ENCODE measurements around the gene INTS14. TPM values are rescaled to one million over a fixed set of nuclear protein-coding genes. Genes with fewer than 3 reads are reported as not detected.

The INTS14 gene
- polyA plus RNA-seq, 3 donors from 2014 or later = 16.4 to 30.5 (median 18.6) TPM

- Mint-ChIP-seq H3K36me3 (peaks cover 17 to 55% (median 27%) of the 10 kb centered on the region in 3 donors), H3K27me3 (ENCODE audit: low read depth in 3 of 3) (peaks cover 0 to 4% (median 2%) of the 10 kb centered on the region in 3 donors), H3K4me3 (peak overlapping the region in 4 of 5 donors; percentile 18 to 49 (median 36)), H3K27ac (peak overlapping the region; percentile 76 to 93 (median 87)), H3K4me1 (peaks cover 19 to 29% of the 10 kb centered on the region in 2 donors), H3K9me3 (no peaks in the 10 kb centered on the region)
- no peak for DNase-seq
Measured at GRCh38 chr15:65584241-65584640, 26.7 kb downstream of the INTS14 start.

GRCh38 chr15:65583701-65584100, 27.2 kb downstream of the INTS14 start:
- no peaks in the 10 kb centered on the region for H3K9me3 Mint-ChIP-seq
- H3K27ac Mint-ChIP-seq = peak overlapping the region; percentile 76 to 93 (median 87)
- peaks cover 17 to 58% (median 27%) of the 10 kb centered on the region in 3 donors for H3K36me3 Mint-ChIP-seq
- DNase-seq = peak; percentile 49 to 63 (median 56)
- H3K4me3 Mint-ChIP-seq = peak overlapping the region; percentile 18 to 49 (median 39)
- peaks cover 0 to 4% (median 2%) of the 10 kb centered on the region in 3 donors for H3K27me3 Mint-ChIP-seq (ENCODE audit: low read depth in 3 of 3)
- H3K4me1 Mint-ChIP-seq = peaks cover 19 to 29% of the 10 kb centered on the region in 2 donors

GRCh38 chr15:65580287-65580686, 30.6 kb downstream of the INTS14 start:
- Mint-ChIP-seq H3K9me3 (no peaks in the 10 kb centered on the region), H3K36me3 (peaks cover 16 to 57% (median 20%) of the 10 kb centered on the region in 3 donors), H3K4me3 (no peak overlapping the region), H3K4me1 (peaks cover 19 to 29% of the 10 kb centered on the region in 2 donors), H3K27ac (peak overlapping the region in 1 of 6 donors; percentile 24), H3K27me3 (ENCODE audit: low read depth in 3 of 3) (peaks cover 0 to 4% (median 2%) of the 10 kb centered on the region in 3 donors)
- no peak for DNase-seq

GRCh38 chr15:65579762-65580161, 31.2 kb downstream of the INTS14 start:
- H3K9me3 Mint-ChIP-seq = no peaks in the 10 kb centered on the region

GRCh38 chr15:65578904-65579728, 31.8 kb downstream of the INTS14 start:
- H3K27ac Mint-ChIP-seq = peak overlapping the region in 3 of 6 donors; percentile 11 to 53 (median 34)
- no peak for DNase-seq
- H3K36me3 Mint-ChIP-seq = peaks cover 16 to 56% (median 20%) of the 10 kb centered on the region in 3 donors
- H3K4me3 Mint-ChIP-seq = no peak overlapping the region
- H3K27me3 Mint-ChIP-seq (ENCODE audit: low read depth in 3 of 3) = peaks cover 0 to 4% (median 2%) of the 10 kb centered on the region in 3 donors
- H3K4me1 Mint-ChIP-seq = peaks cover 12 to 21% of the 10 kb centered on the region in 2 donors
- H3K9me3 Mint-ChIP-seq = no peaks in the 10 kb centered on the region

More at GRCh38 chr15:65579762-65580161, 31.2 kb downstream of the INTS14 start:
- peaks cover 0 to 4% (median 2%) of the 10 kb centered on the region in 3 donors for H3K27me3 Mint-ChIP-seq (ENCODE audit: low read depth in 3 of 3)
- H3K36me3 Mint-ChIP-seq = peaks cover 16 to 57% (median 20%) of the 10 kb centered on the region in 3 donors
- H3K4me1 Mint-ChIP-seq = peaks cover 18 to 28% of the 10 kb centered on the region in 2 donors
- no peak overlapping the region for H3K4me3 Mint-ChIP-seq
- H3K27ac Mint-ChIP-seq = peak overlapping the region in 1 of 6 donors; percentile 59
- DNase-seq = no peak

GRCh38 chr15:65577129-65577996, 33.6 kb downstream of the INTS14 start:
- H3K27ac Mint-ChIP-seq = peak overlapping the region in 5 of 6 donors; percentile 18 to 45 (median 40)
- H3K9me3 Mint-ChIP-seq = no peaks in the 10 kb centered on the region

GRCh38 chr15:65576664-65577063, 34.3 kb downstream of the INTS14 start:
- Mint-ChIP-seq H3K4me1 (no peaks in the 10 kb centered on the region), H3K36me3 (peaks cover 5 to 37% (median 6%) of the 10 kb centered on the region in 3 donors), H3K9me3 (no peaks in the 10 kb centered on the region), H3K4me3 (no peak overlapping the region), H3K27me3 (ENCODE audit: low read depth in 3 of 3) (no peaks in the 10 kb centered on the region), H3K27ac (peak overlapping the region in 2 of 6 donors; percentile 18 to 40)
- DNase-seq = no peak

More at GRCh38 chr15:65577129-65577996, 33.6 kb downstream of the INTS14 start:
- H3K4me3 Mint-ChIP-seq = no peak overlapping the region
- no peak for DNase-seq
- no peaks in the 10 kb centered on the region for H3K27me3 Mint-ChIP-seq (ENCODE audit: low read depth in 3 of 3)
- peaks cover 0 to 4% of the 10 kb centered on the region in 2 donors for H3K4me1 Mint-ChIP-seq
- peaks cover 12 to 44% (median 13%) of the 10 kb centered on the region in 3 donors for H3K36me3 Mint-ChIP-seq

GRCh38 chr15:65571971-65572370, 39.0 kb downstream of the INTS14 start:
- peaks cover 0 to 1% (median 0%) of the 10 kb centered on the region in 3 donors for H3K27me3 Mint-ChIP-seq (ENCODE audit: low read depth in 3 of 3)
- H3K36me3 Mint-ChIP-seq = peaks cover 4 to 17% (median 16%) of the 10 kb centered on the region in 3 donors
- no peak overlapping the region for H3K4me3 Mint-ChIP-seq
- no peak overlapping the region for H3K27ac Mint-ChIP-seq
- H3K4me1 Mint-ChIP-seq = no peaks in the 10 kb centered on the region
- H3K9me3 Mint-ChIP-seq = no peaks in the 10 kb centered on the region
- DNase-seq = no peak

GRCh38 chr15:65569728-65570127, 41.2 kb downstream of the INTS14 start:
- Mint-ChIP-seq H3K36me3 (peaks cover 7 to 22% (median 21%) of the 10 kb centered on the region in 3 donors), H3K4me3 (no peak overlapping the region), H3K9me3 (no peaks in the 10 kb centered on the region), H3K4me1 (no peaks in the 10 kb centered on the region), H3K27me3 (ENCODE audit: low read depth in 3 of 3) (peaks cover 0 to 1% (median 0%) of the 10 kb centered on the region in 3 donors), H3K27ac (no peak overlapping the region)
- no peak for DNase-seq

GRCh38 chr15:65561934-65562333, 49.0 kb downstream of the INTS14 start:
- Mint-ChIP-seq H3K36me3 (peaks cover 21 to 40% (median 24%) of the 10 kb centered on the region in 3 donors), H3K27me3 (ENCODE audit: low read depth in 3 of 3) (peaks cover 0 to 3% (median 2%) of the 10 kb centered on the region in 3 donors), H3K4me1 (no peaks in the 10 kb centered on the region), H3K4me3 (no peak overlapping the region), H3K9me3 (no peaks in the 10 kb centered on the region), H3K27ac (peak overlapping the region in 1 of 6 donors; percentile 7)
- DNase-seq = no peak

- Mint-ChIP-seq H3K4me1 (no peaks in the 10 kb centered on the region), H3K4me3 (no peak overlapping the region), H3K27me3 (ENCODE audit: low read depth in 3 of 3) (peaks cover 0 to 3% (median 3%) of the 10 kb centered on the region in 3 donors), H3K36me3 (peaks cover 17 to 35% (median 21%) of the 10 kb centered on the region in 3 donors), H3K27ac (no peak overlapping the region), H3K9me3 (no peaks in the 10 kb centered on the region)
- DNase-seq = no peak
Measured at GRCh38 chr15:65559941-65560340, 51.0 kb downstream of the INTS14 start.

GRCh38 chr15:65558997-65559760, 51.8 kb downstream of the INTS14 start:
- no peaks in the 10 kb centered on the region for H3K4me1 Mint-ChIP-seq

GRCh38 chr15:65558336-65558735, 52.6 kb downstream of the INTS14 start:
- H3K36me3 Mint-ChIP-seq = peaks cover 11 to 24% (median 11%) of the 10 kb centered on the region in 3 donors

More at GRCh38 chr15:65558997-65559760, 51.8 kb downstream of the INTS14 start:
- Mint-ChIP-seq H3K9me3 (no peaks in the 10 kb centered on the region), H3K27ac (no peak overlapping the region), H3K27me3 (ENCODE audit: low read depth in 3 of 3) (peaks cover 0 to 3% (median 3%) of the 10 kb centered on the region in 3 donors), H3K4me3 (no peak overlapping the region), H3K36me3 (peaks cover 11 to 29% (median 14%) of the 10 kb centered on the region in 3 donors)
- no peak for DNase-seq

More at GRCh38 chr15:65558336-65558735, 52.6 kb downstream of the INTS14 start:
- no peak overlapping the region for H3K27ac Mint-ChIP-seq
- peaks cover 0 to 3% (median 3%) of the 10 kb centered on the region in 3 donors for H3K27me3 Mint-ChIP-seq (ENCODE audit: low read depth in 3 of 3)
- no peak overlapping the region for H3K4me3 Mint-ChIP-seq
- H3K4me1 Mint-ChIP-seq = no peaks in the 10 kb centered on the region
- H3K9me3 Mint-ChIP-seq = no peaks in the 10 kb centered on the region
- DNase-seq = no peak
